B cell (primary cell): ENCODE measurements around the gene SAMSN1. TPM values are rescaled to one million over a fixed set of nuclear protein-coding genes. Genes with fewer than 3 reads are reported as not detected.

Source experiments
- ATAC-seq: fragments of 200-7000 bp; cut with Tn5 transposase; one replicate; pipeline ENCODE4 v1.10.0; 2021; ENCODE audit warnings: low read depth, mild to moderate bottlenecking, moderate number of reproducible peaks, moderate library complexity
- CTCF ChIA-PET: fragments of 350-600 bp; sonication (Branson Sonifier 250); formaldehyde crosslinking; loops from one replicate; lab custom pipeline; 2021; ENCODE audit warnings: antibody characterized with exemption, inconsistent platforms; lab: Charles Lee
- POLR2A ChIA-PET: fragments of 350-600 bp; sonication (Branson Sonifier 250); formaldehyde crosslinking; loops from one replicate; lab custom pipeline; 2021; ENCODE audit warnings: antibody characterized with exemption; lab: Charles Lee
- DNase-seq: peaks from one replicate; pipeline ENCODE4 v3.0.0; 2013
- H2AFZ ChIP-seq: 2 replicates; pipeline ENCODE4 v1.6.1; 2012; ENCODE audit warnings: mild to moderate bottlenecking, low read depth, low read length; ENCODE audit not compliant: insufficient read depth, poor library complexity, severe bottlenecking
- H3K27ac ChIP-seq, 2 donors: 1 replicate in 1 of 2; 2 replicates in 1 of 2; pipeline ENCODE4 v1.5.1; 2012 to 2013; ENCODE audit warnings: low read length in 2 of 2, mild to moderate bottlenecking in 2 of 2, moderate library complexity in 1 of 2
- H3K27me3 ChIP-seq, 4 experiments: fragments of 200-600 bp in 1 of 4; sonication (generic) in 1 of 4; replicated peaks in 1 of 4; 1 replicate in 2 of 4; 2 replicates in 2 of 4; pipeline versions ENCODE4 v1.6.1 to v1.7.0; 2013 to 2016; ENCODE audit warnings: low read length in 3 of 4, mild to moderate bottlenecking in 2 of 4, mixed read lengths in 1 of 4, moderate library complexity in 1 of 4; ENCODE audit not compliant: insufficient read depth in 4 of 4, control insufficient read depth in 3 of 4; ENCODE audit errors: control extremely low read depth in 1 of 4
- H3K36me3 ChIP-seq, 2 experiments: replicated peaks in 1 of 2; 1 replicate in 1 of 2; 2 replicates in 1 of 2; pipeline versions ENCODE4 v1.6.1 to v1.7.1; 2013; ENCODE audit warnings: low read length in 1 of 2; ENCODE audit not compliant: insufficient read depth in 2 of 2, control insufficient read depth in 1 of 2; ENCODE audit errors: control extremely low read depth in 1 of 2, extremely low read depth in 1 of 2
- H3K4me1 ChIP-seq, 2 donors: fragments of 200-600 bp in 1 of 2; sonication (generic) in 1 of 2; 1 replicate in 1 of 2; 2 replicates in 1 of 2; pipeline versions ENCODE4 v1.5.1 to v1.6.1; 2013 to 2017; ENCODE audit warnings: low read length in 2 of 2; ENCODE audit not compliant: control insufficient read depth in 2 of 2, insufficient read depth in 2 of 2
- H3K4me2 ChIP-seq: replicated peaks from 2 replicates; pipeline ENCODE3; 2012; ENCODE audit warnings: mild to moderate bottlenecking, low read depth, low read length; ENCODE audit not compliant: poor library complexity, severe bottlenecking
- H3K4me3 ChIP-seq, 5 experiments: fragments of 200-600 bp in 1 of 5; sonication (generic) in 1 of 5; 1 replicate in 3 of 5; 2 replicates in 2 of 5; pipeline versions ENCODE4 v1.5.1 to v1.7.0; 2011 to 2016; ENCODE audit warnings: low read length in 4 of 5, mild to moderate bottlenecking in 4 of 5, low read depth in 2 of 5, control low read depth in 1 of 5, moderate library complexity in 1 of 5; ENCODE audit not compliant: insufficient read depth in 1 of 5; ENCODE audit errors: control extremely low read depth in 1 of 5, extremely low read depth in 1 of 5
- H3K79me2 ChIP-seq: fragments of 200-600 bp; sonication (generic); one replicate; pipeline ENCODE4 v1.6.0; 2016; ENCODE audit warnings: low read length; ENCODE audit not compliant: control insufficient read depth, insufficient read depth
- H3K9ac ChIP-seq: fragments of 200-600 bp; sonication (generic); 2 replicates; pipeline ENCODE4 v1.6.1; 2017; ENCODE audit warnings: mild to moderate bottlenecking, low read length, moderate library complexity
- H3K9me3 ChIP-seq, 3 donors: one replicate each; pipeline versions ENCODE4 v1.6.1 to v1.7.1; 2013; ENCODE audit warnings: low read length in 2 of 3; ENCODE audit not compliant: control insufficient read depth in 2 of 3, insufficient read depth in 1 of 3; ENCODE audit errors: control extremely low read depth in 1 of 3
- H4K20me1 ChIP-seq: 2 replicates; pipeline ENCODE4 v1.6.0; 2012; ENCODE audit warnings: mild to moderate bottlenecking, low read length; ENCODE audit not compliant: insufficient read depth, control insufficient read depth, poor library complexity, severe bottlenecking
- H3K27ac Mint-ChIP-seq: one replicate; pipeline ENCODE4 v1.8.0; 2021; ENCODE audit warnings: mixed read lengths
- H3K27me3 Mint-ChIP-seq: one replicate; pipeline ENCODE4 v1.8.0; 2021; ENCODE audit warnings: mixed read lengths
- H3K4me1 Mint-ChIP-seq: one replicate; pipeline ENCODE4 v1.8.0; 2021; ENCODE audit warnings: mixed read lengths
- H3K4me3 Mint-ChIP-seq: one replicate; pipeline ENCODE4 v1.8.0; 2021; ENCODE audit warnings: mixed read lengths
- H3K9me3 Mint-ChIP-seq: one replicate; pipeline ENCODE4 v1.8.0; 2022; ENCODE audit warnings: mixed read lengths; ENCODE audit not compliant: insufficient read depth
- EZH2 ChIP-seq: IDR thresholded peaks from 2 replicates; pipeline ENCODE4 v1.6.1; 2012; ENCODE audit warnings: borderline replicate concordance, low read depth, mild to moderate bottlenecking, moderate library complexity, low read length; ENCODE audit not compliant: insufficient read depth, poor library complexity, severe bottlenecking
- WGBS: methylation state at CpG from one replicate; pipeline ENCODE4 v1.1.5; 2013; ENCODE audit warnings: missing lambda C conversion rate; ENCODE audit not compliant: insufficient coverage; 5-methylcytosine and 5-hydroxymethylcytosine counted together
- intact Hi-C: fragments of 100-400 bp; cut with micrococcal nuclease; formaldehyde crosslinking; loops from one replicate; pipeline ENCODE4 v1.10.0; 2022
- polyA plus RNA-seq: library from polyadenylated mRNA; depleted of rRNA; stranded (reverse); fragments of >200 nt; gene quantifications from 2 replicates; pipeline ENCODE4 v1.2.3, GENCODE V29; 2012
- total RNA-seq, 2 donors: library from RNA; stranded (reverse); fragments of 120-200 nt in 1 of 2; gene quantifications; 1 replicate in 1 of 2; 2 replicates in 1 of 2; pipeline versions ENCODE4 v1.2.3 to v1.2.4, GENCODE V29; 2013 to 2022
- TF ChIP-seq, protein P1 (sequence below): fragments of 200-600 bp; IDR thresholded peaks from one replicate; pipeline ENCODE4 v1.8.0; 2022; ENCODE audit warnings: antibody characterized with exemption, mild to moderate bottlenecking

The SAMSN1 gene
- total and polyA plus RNA-seq, 2 donors (not counting 1 experiment from before 2014, with no cell fraction given), result 8.7 to 53.1 TPM

DNA sequence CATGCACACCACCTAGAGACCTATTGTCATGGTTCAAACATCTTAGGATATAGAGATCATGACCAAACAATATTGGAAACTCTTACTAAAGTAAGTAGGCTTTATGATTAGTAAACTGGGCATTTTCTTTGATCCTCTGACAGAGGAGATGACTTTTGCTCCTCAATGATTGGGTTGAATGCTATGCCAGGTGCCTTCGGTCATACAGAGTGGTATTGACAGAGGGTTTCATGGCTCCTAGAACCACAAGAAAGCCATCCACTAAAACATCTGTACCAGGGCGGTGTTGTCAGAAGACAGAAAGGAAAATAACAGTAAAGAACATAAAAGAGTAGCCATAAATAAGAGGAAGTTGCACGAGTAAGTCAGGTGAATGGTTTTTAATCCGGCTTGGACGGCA, 20.8 kb upstream of the SAMSN1 start:
- H3K4me2 ChIP-seq, result no peak overlapping the region
- Mint-ChIP-seq H3K27ac (no peak overlapping the region), H3K4me1 (peaks cover 25% of the 10 kb centered on the region), H3K4me3 (peak overlapping the region; percentile 3), H3K9me3 (no peaks in the 10 kb centered on the region), H3K27me3 (no peaks in the 10 kb centered on the region)
- no peaks in the 10 kb centered on the region for H3K79me2 ChIP-seq
- no peak overlapping the region for H3K27ac ChIP-seq
- H3K4me1 ChIP-seq, result peaks cover 19 to 20% of the 10 kb centered on the region in 2 donors
- WGBS, result no CpG with 5 or more reads among the region's 5 CpGs
- no peak overlapping the region for H3K9ac ChIP-seq
- no peaks in the 10 kb centered on the region for H3K27me3 ChIP-seq
- no peak overlapping the region for H2AFZ ChIP-seq
- ChIA-PET POLR2A (no interaction called here), CTCF (interaction anchor here (0.6 to 1.9 kb wide), 3 partner anchors 8 to 20 kb away, joined by 3 to 4 read pairs (median 3); no protein-coding TSS in a partner anchor)
- DNase-seq, result no peak
- no peaks in the 10 kb centered on the region for H3K9me3 ChIP-seq
- ATAC-seq, result peak; percentile 14
- no peaks in the 10 kb centered on the region for H3K36me3 ChIP-seq
- H3K4me3 ChIP-seq, result no peak overlapping the region
- intact Hi-C loops, result loop anchor here (5.0 kb wide), 1 partner anchor 50 kb away; no protein-coding TSS in a partner anchor
- TF ChIP-seq EZH2, result no peak
- TF ChIP-seq, protein P1, sequence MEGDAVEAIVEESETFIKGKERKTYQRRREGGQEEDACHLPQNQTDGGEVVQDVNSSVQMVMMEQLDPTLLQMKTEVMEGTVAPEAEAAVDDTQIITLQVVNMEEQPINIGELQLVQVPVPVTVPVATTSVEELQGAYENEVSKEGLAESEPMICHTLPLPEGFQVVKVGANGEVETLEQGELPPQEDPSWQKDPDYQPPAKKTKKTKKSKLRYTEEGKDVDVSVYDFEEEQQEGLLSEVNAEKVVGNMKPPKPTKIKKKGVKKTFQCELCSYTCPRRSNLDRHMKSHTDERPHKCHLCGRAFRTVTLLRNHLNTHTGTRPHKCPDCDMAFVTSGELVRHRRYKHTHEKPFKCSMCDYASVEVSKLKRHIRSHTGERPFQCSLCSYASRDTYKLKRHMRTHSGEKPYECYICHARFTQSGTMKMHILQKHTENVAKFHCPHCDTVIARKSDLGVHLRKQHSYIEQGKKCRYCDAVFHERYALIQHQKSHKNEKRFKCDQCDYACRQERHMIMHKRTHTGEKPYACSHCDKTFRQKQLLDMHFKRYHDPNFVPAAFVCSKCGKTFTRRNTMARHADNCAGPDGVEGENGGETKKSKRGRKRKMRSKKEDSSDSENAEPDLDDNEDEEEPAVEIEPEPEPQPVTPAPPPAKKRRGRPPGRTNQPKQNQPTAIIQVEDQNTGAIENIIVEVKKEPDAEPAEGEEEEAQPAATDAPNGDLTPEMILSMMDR, result no peak
- no peaks in the 10 kb centered on the region for H4K20me1 ChIP-seq

DNA sequence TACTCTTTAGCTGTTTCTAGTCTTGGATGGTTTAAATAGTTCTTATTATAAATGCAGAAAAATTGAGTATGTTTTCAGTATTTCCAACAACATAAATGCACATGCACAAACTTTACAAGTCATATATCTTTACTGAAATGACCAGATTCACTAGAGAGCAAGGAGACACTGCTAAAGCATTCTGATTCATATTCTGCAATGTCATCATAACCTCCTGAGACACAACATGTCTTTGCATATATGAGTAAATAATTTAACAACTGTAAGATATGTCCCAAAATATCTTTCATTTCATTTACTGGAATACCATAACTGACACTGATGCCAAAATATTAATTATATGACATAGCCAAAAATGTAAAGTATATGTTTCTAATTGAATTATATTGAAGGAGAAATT, 16.8 kb upstream of the SAMSN1 start:
- Histone ChIP-seq H3K4me1 (peaks cover 10 to 14% of the 10 kb centered on the region in 2 donors), H3K27ac (no peak overlapping the region), H3K9ac (no peak overlapping the region), H3K4me3 (no peak overlapping the region), H4K20me1 (no peaks in the 10 kb centered on the region), H3K79me2 (no peaks in the 10 kb centered on the region), H3K27me3 (no peaks in the 10 kb centered on the region), H3K36me3 (no peaks in the 10 kb centered on the region), H3K9me3 (peaks cover 0 to 6% (median 3%) of the 10 kb centered on the region in 3 donors), H2AFZ (no peak overlapping the region), H3K4me2 (no peak overlapping the region)
- intact Hi-C loops, result no loop called here
- Mint-ChIP-seq H3K4me3 (no peak overlapping the region), H3K27me3 (no peaks in the 10 kb centered on the region), H3K9me3 (no peaks in the 10 kb centered on the region), H3K27ac (no peak overlapping the region), H3K4me1 (peaks cover 21% of the 10 kb centered on the region)
- TF ChIP-seq EZH2, result no peak
- TF ChIP-seq, protein P1, result no peak
- DNase-seq (no peak), ATAC-seq (no peak)
- ChIA-PET POLR2A (no interaction called here), CTCF (interaction anchor here (1.2 kb wide), 1 partner anchor 12 kb away, joined by 3 read pairs; no protein-coding TSS in a partner anchor)
